Stimulated activated CD8-positive, alpha-beta memory T cell treated with anti-CD3 and anti-CD28 coated beads, Interleukin-12 subunit alpha, Interleukin-12 subunit beta, amount 100 ng/mL, for 24 hours (primary cell): Measurements from ENCODE around the gene ZNF205.

Experiments used
- DNase-seq: peaks from one replicate; pipeline ENCODE4 v3.0.0-alpha.2; 2020; ENCODE audit errors: extremely low read depth

The ZNF205 gene

DNA sequence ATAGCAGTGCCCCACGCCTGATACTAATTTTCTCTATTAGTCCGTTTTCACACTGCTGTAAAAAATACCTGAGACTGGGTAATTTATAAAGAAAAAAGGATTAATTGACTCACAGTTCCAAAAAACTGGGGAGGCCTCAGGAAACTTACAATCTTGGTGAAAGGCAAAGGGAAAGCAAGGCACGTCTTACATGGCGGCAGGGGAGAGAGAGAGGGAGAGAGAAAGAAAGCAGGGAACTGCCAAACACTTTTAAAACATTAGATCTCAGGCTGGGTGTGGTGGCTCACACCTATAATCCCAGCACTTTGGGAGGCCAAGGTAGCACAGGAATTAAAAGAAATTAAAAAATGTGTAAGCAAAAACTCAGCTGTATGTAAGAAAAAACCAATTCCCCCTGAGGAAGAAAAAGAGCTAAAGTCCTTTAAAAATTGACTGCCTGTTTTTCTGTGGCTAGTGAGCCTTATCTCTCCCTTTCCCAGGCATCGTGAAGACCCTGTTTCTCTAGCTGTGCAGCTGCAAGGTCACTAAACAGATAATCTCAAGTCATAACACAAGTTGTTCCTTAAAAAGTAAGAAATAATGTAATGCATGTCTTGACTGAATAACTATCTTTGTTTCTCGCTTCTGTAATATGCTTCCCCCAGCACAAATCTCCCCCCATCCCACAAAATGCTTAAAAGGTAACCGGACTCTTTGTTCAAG, 27.3 kb upstream of the ZNF205 start:
- DNase-seq = no peak

GRCh38 chr16:3085868-3086595, 26.4 kb upstream of the ZNF205 start:
- DNase-seq = no peak

DNA sequence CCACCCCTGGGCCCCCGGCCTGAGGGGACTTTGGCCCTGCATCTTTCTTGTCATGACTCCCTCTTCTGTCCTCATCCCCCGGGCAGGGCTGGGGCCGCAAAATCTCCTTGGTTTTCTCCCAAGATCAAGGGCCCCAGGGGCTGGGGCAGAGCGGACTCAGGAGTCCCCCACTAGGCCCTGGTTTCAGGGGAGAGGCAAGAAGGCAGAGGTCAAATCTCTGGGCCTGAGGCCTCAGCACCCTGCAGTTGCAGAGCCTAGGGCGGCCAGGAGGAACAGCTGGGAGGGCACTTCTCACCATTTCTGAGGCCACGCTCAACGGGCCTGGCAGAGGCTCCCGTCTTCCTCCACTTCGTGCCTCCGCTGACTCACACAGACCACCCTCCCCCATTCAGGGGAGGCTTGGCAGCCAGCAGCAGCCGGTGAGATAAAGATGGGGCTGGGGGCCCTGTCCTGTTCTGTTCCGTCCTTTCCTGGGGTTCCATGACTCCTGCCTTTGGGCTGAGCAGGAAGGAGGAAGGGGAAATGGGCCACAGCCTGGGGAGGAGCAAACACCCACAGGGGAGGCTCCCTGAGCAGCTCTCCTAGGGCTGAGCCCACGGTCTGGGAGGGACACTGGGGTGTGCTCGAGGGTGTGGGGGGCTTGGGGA, 25.7 kb upstream of the ZNF205 start:
- DNase-seq = no peak

GRCh38 chr16:3087243-3088235, 24.8 kb upstream of the ZNF205 start:
- no peak for DNase-seq

DNA sequence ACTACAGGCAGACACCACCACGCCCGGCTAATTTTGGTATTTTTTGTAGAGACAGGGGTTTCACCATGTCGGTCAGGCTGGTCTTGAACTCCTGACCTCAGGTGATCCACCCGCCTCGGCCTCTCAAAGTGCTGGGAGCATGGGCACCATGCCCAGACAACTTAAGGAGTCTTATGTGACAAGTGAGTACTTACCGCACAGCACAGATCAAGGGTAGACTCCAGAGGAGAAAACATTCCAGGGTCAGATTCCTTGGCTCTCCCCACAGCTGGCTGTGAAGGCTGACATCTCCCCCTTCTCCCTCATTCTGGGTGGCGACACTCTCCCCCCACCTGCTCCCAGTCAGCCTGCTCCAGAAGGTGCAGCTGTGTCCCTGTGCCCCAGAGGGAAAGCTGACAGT, 23.9 kb upstream of the ZNF205 start:
- DNase-seq = no peak

DNA sequence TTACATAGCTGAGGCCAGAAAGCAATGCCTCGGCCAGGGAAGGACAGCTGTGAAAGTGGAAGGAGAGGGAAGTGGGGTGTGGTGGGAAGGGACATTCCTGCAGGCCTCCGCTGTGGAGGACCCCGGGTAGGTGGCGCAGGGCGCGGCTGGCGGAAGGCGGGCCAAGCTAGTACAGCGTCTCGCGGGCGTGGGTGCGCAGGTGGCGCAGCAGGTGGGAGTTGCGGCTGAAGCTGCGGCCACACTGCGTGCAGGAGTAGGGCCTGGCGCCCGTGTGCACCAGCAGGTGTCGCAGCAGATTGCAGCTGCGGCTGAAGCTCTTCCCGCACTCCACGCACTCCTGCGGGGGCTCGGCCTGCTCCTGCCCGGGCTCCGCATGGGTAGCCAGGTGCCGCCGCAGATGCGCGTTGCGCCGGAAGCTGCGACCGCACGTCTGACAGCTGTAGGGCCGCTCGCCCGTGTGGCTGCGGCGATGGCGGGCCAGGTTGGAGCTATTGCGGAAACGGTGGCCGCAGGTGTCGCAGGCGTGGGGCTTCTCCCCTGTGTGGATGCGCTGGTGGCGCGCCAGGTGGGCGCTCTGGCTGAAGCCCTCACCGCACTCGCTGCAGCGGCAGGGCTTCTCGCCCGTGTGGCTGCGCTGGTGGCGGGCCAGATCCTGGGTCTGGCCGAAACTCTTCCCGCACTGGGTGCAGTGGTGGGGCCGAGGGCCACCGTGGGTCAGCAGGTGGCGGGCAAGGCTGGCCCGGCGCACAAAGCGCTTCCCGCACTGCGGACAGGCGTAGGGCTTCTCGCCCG, 23.3 kb upstream of the ZNF205 start:
- no peak for DNase-seq

DNA sequence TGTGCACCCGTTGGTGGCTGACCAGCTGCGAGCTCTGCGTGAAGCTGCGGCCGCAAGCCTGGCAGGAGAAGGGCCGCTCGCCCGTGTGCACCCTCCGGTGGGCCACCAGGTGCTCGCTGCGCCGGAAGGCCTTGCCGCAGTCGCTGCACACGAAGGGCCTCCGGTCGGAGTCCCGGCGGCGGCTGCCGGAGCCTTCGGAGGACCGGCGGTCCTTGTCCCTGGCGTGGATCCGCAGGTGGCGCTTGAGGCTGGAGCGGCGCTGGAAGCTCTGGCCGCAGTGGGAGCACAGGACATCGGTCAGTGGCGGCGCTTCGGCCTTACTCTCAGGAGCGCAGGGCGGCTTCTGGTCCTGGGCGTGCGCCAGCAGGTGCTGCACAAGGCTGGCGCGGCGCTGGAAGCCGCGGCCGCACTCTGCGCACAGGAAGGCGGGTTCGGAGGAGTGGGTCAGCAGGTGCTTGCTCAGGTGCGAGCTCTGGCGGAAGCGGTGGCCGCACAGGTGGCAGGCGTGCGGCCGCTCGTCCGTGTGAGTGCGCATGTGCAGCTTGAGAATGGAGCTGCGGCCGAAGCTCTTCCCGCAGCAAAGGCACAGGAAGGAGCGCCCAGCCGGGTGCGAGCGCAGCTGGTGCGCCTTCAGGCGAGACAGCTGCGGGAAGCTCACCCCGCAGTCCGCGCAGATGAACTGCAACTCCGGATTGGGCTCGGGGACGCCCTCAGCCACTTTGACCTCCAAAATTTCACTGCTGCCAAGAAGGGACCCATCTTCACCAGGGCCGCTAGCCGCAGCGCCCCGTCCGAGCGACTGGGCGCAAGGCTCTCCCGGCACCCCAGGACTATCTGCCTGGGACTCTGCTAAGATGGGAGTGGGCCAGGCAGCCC, 22.4 kb upstream of the ZNF205 start:
- DNase-seq = no peak

GRCh38 chr16:3091551-3091950, 20.8 kb upstream of the ZNF205 start:
- DNase-seq = no peak

DNA sequence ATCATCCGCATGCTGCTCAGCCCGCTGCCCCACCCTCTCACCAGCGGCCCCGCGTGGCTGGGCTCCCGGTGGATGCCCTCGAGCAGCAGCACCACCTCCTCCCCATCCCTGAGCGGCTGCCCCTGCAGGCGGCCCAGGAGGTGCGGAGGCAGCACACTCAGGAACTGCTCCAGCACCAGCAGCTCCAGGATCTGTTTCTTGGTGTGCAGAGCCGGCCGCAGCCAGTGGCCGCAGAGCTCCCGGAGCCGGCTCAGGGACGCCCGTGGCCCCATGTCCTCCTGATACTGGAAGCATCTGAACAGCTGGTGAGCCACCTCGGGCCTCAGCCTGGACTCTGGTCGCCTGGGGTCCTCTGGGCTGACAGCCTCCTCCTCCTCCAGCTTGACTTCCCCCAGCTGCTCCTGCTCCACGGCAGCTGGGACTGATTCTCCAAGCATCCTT, 19.9 kb upstream of the ZNF205 start:
- DNase-seq = no peak

GRCh38 chr16:3094289-3095027, 17.9 kb upstream of the ZNF205 start:
- no peak for DNase-seq

- peak; percentile 39 for DNase-seq
Observed at GRCh38 chr16:3095869-3096268, 16.5 kb upstream of the ZNF205 start.

GRCh38 chr16:3096362-3096761, 16.0 kb upstream of the ZNF205 start:
- DNase-seq = no peak

GRCh38 chr16:3097266-3097665, 15.1 kb upstream of the ZNF205 start:
- DNase-seq = no peak

DNA sequence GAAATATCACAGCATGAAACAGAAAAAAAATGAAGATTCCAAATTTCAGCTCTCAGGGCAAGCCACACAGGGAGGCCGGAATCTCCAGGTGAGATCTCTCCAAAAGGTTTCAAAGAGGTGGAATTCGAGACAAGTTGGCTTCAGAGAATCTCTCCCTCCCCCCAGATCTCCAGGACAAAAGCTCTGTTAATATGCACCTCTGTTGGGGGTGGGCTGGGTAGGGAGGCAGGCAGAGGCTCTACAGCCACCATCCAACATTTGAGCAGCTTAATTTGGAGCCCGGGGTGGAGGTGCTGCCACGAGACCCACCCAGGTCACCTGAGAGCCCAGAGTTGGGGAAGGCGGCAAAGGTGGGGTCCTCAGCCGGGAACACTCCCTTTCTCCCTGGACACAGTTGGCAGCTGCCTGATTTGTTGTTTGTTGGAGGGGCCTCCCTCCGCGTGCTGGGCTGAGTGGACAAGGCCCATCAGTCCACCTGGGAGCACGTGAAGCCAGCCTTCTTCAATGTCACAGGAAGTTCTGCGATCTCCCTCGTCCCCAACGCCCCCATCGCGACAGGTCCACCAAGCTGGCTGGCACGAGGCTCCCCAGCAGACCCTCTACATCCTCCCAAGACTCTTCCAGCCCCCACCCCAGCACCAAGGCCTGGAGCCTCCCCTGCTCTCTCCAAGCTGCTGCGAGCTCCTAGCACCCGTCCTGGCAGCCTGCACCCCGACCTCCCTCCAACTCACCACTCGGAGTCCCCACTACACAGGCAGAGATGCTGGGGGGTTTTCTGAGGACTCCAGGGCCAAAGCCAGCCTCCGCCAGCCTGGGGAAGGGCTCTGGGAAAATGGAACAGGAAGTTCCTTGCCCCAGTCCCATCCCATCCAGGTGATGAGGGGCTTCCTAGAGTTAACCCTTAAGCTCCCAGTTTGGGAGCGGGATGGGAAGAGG, 13.7 kb upstream of the ZNF205 start, which contains the start of gene ZSCAN10:
Gene ZSCAN10 (minus strand): TSS at position 836 of the 936 bp plus-strand sequence. CDS start 6,357 bp downstream, outside the sequence.
- DNase-seq = no peak

DNA sequence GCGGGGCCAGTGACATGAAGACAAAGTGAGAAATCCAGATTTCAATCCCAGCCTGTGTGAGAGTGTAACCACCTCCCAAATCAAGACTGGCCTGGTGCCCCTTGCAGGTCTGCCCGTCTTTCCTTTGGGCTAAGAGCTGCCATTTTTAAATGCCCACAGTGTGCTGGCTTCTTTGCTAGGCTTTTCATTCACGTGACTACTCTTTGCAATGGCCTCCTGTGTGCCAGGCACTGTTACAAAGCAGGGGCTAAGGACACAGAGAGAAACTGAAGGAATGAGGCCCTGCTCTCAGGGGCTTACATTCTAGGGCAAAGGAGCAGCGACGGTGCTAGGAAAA, 13.0 kb upstream of the ZNF205 start:
- DNase-seq = no peak

DNA sequence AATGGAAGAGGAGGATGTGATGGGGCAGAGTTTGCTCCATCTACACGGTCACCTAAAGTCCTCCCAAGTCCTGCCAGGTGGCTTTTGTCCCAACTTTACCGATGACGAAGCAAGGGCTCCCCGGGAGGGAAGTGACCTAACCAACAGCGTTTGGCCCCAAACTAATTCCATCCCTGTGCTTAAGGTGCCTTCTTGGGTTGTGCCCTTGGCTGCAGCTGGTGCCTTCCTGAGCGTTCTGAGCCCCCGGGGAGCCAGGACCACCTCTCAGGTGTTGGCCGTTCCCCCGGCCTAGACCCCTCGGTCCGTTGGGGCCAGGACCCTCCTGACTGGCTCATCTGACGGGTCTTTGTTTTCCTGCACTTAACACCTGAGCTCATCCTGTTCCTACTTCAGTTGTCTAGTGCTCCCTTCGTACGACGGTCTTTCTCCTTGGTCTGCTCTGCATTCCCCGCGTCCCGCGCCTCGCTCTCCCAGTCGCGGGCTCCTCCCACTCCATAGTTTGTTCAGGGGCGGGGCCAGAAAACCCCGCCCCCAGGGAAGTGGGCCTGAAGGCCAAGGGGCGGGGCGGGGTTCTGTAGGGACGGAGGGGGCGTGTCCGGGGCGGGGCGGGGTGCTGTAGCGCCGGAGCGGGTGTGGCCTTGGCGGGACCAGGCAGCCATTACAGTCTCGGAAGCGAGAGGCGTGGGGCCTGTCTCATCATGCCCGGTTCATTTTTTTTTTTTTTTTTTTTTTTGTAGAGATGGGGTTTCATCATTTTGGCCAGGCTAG, 12.5 kb upstream of the ZNF205 start:
- peak; percentile 80 for DNase-seq
